Suprapubic skin (tissue), 4 donors: ENCODE measurements around the gene RHEX. TPM values are rescaled to one million over a fixed set of nuclear protein-coding genes. Genes with fewer than 3 reads are reported as not detected.

Experiments
- DNase-seq, 2 donors: peaks; one replicate each; pipeline ENCODE4 v3.0.0-alpha.2; 2019; ENCODE audit warnings: low spot score in 2 of 2
- H3K27ac ChIP-seq: fragments of 200-600 bp; sonication (generic); one replicate; pipeline ENCODE4 v1.5.1; 2019
- H3K27me3 ChIP-seq: fragments of 200-600 bp; sonication (generic); one replicate; pipeline ENCODE4 v1.5.1; 2019
- H3K36me3 ChIP-seq: fragments of 200-600 bp; sonication (generic); one replicate; pipeline ENCODE4 v1.5.1; 2019
- H3K4me1 ChIP-seq: fragments of 200-600 bp; sonication (generic); one replicate; pipeline ENCODE4 v1.5.1; 2019
- H3K4me3 ChIP-seq: fragments of 200-600 bp; sonication (generic); one replicate; pipeline ENCODE4 v1.5.1; 2019; ENCODE audit warnings: mild to moderate bottlenecking
- H3K9me3 ChIP-seq: fragments of 200-600 bp; sonication (generic); one replicate; pipeline ENCODE4 v1.5.1; 2019
- EP300 ChIP-seq: sonication (generic); formaldehyde crosslinking; IDR thresholded peaks from one replicate; pipeline ENCODE4 v1.6.1; 2017; ENCODE audit warnings: antibody characterized with exemption
- POLR2A ChIP-seq, 2 donors: fragments of 450-650 bp; IDR thresholded peaks; one replicate each; pipeline ENCODE4 v1.6.1; 2017; ENCODE audit warnings: antibody characterized with exemption in 2 of 2, mild to moderate bottlenecking in 2 of 2, moderate library complexity in 2 of 2
- POLR2AphosphoS5 ChIP-seq, 3 donors: sonication (generic); formaldehyde crosslinking; IDR thresholded peaks; one replicate each; pipeline ENCODE4 v1.6.1; 2017; ENCODE audit warnings: antibody characterized with exemption in 3 of 3
- WGBS: methylation state at CpG from one replicate; pipeline ENCODE4 v1.1.5; 2018; 5-methylcytosine and 5-hydroxymethylcytosine counted together
- total RNA-seq, 4 donors: library from RNA; depleted of rRNA; stranded (reverse); fragments of >200 nt; gene quantifications; one replicate each; pipeline ENCODE4 v1.1.0, GENCODE V29; 2016
- TF ChIP-seq, protein P1 (sequence below), 2 donors: fragments of 200-600 bp in 1 of 2; fragments of 450-650 bp in 1 of 2; sonication (generic) in 1 of 2; IDR thresholded peaks; one replicate each; pipeline ENCODE4 v1.5.1; 2016 to 2019; ENCODE audit warnings: antibody characterized with exemption in 2 of 2, mild to moderate bottlenecking in 1 of 2, moderate library complexity in 1 of 2

The RHEX gene
- total RNA-seq, 4 donors from 2014 or later, result 1.2 to 2.8 (median 1.2) TPM; not detected in 1

DNA sequence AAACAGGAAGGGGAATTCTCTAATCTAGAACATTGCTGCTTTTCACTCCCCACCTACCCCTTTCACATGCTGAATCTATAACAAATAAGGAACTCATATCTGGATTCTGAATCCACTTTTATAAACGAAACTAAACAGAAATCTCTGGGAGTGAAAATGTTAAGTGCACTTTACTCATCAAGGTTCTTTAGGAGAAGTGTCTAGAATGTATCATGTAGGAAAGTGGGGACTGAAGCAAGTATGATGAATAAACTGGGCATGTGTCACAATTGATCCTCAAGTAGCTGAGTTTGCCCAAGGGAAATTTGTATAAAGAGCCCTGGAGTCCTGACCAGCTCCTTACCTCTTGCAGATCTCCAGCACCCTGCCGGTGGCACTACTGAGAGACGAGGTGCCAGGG, 44.4 kb downstream of the RHEX start:
- Histone ChIP-seq H3K36me3 (no peaks in the 10 kb centered on the region), H3K4me1 (peaks cover 3% of the 10 kb centered on the region), H3K9me3 (no peaks in the 10 kb centered on the region), H3K27ac (no peak overlapping the region), H3K4me3 (no peak overlapping the region), H3K27me3 (no peaks in the 10 kb centered on the region)
- TF ChIP-seq POLR2A (IDR thresholded peaks at IDR 0.05) (no peak), POLR2AphosphoS5 (IDR thresholded peaks at IDR 0.05) (no peak), EP300 (no peak)
- TF ChIP-seq, protein P1, sequence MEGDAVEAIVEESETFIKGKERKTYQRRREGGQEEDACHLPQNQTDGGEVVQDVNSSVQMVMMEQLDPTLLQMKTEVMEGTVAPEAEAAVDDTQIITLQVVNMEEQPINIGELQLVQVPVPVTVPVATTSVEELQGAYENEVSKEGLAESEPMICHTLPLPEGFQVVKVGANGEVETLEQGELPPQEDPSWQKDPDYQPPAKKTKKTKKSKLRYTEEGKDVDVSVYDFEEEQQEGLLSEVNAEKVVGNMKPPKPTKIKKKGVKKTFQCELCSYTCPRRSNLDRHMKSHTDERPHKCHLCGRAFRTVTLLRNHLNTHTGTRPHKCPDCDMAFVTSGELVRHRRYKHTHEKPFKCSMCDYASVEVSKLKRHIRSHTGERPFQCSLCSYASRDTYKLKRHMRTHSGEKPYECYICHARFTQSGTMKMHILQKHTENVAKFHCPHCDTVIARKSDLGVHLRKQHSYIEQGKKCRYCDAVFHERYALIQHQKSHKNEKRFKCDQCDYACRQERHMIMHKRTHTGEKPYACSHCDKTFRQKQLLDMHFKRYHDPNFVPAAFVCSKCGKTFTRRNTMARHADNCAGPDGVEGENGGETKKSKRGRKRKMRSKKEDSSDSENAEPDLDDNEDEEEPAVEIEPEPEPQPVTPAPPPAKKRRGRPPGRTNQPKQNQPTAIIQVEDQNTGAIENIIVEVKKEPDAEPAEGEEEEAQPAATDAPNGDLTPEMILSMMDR (IDR thresholded peaks at IDR 0.05), result no peak
- DNase-seq, result no peak
- WGBS, result 72% methylated on average over 3 of the region's 3 CpGs

DNA sequence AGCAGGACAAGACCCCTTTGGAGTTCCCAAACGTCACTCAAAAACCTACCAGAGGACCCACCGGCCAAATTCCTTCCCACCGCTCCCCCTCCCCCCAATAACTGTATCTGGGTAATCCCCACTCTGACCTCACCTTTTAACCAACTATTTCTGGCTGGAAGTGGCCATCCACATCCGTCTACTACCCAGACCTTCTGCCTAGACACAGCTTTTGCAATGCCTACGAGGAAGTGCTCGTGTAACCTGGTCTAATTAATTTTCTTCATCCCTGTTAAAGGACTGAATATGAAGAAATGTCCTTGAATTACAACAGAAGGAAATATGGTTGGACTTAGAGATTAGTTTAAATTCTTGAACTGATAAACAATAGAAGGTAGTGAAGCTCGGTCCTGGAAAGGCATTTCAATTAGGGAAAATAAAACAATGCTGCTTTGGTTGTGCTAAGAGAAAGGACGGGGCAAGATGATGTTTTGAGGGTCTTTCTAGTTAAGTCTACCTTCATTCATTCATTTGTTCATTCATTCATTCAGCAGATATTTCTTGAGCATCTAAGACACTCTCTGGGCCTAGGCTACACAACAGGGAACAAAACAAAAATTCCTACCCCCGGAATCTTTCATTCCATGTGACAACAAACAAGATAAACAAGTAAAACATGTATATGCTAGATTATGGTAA, 45.4 kb downstream of the RHEX start:
- no peaks in the 10 kb centered on the region for H3K27me3 ChIP-seq
- no peaks in the 10 kb centered on the region for H3K9me3 ChIP-seq
- no peaks in the 10 kb centered on the region for H3K36me3 ChIP-seq
- no peak overlapping the region for H3K4me3 ChIP-seq
- peaks cover 3% of the 10 kb centered on the region for H3K4me1 ChIP-seq
- WGBS, result 82% methylated on average over 9 of the region's 9 CpGs
- TF ChIP-seq, protein P1 (IDR thresholded peaks at IDR 0.05), result no peak
- no peak for TF ChIP-seq POLR2A (IDR thresholded peaks at IDR 0.05)
- no peak for TF ChIP-seq EP300
- TF ChIP-seq POLR2AphosphoS5 (IDR thresholded peaks at IDR 0.05), result no peak
- no peak for DNase-seq
- H3K27ac ChIP-seq, result no peak overlapping the region

DNA sequence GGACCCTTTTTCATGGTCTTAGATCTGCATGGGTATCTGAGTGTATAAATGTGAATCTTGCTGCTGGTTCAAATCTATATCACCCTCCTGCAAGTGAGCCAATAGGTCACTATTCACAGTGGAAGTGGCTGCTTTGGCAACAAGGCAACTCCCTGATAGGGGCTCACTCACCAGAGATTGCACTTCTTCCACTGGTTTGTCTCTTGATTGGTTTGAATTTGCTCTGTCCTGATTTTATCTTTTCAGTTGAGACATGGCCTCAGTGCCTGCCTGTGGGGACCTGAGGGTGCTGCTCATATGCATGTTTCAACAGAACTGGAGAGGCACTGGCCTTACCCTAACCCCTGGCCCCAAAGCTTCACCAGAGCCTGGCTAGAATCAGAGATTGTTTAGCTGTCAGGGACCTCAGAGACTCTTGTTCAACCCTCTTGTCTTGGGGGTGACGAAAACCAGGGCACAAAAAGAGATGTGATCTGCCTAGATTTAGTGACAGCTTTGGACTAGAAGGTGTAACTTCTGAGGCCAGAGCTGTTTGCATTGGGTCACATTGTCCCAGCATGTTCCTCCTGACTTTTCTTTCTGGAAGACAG, 47.3 kb downstream of the RHEX start:
- no peak for DNase-seq
- TF ChIP-seq POLR2A (IDR thresholded peaks at IDR 0.05) (no peak), POLR2AphosphoS5 (IDR thresholded peaks at IDR 0.05) (no peak), EP300 (no peak)
- TF ChIP-seq, protein P1 (IDR thresholded peaks at IDR 0.05), result no peak
- Histone ChIP-seq H3K4me1 (peaks cover 3% of the 10 kb centered on the region), H3K9me3 (no peaks in the 10 kb centered on the region), H3K36me3 (no peaks in the 10 kb centered on the region), H3K4me3 (no peak overlapping the region), H3K27ac (no peak overlapping the region), H3K27me3 (no peaks in the 10 kb centered on the region)
- 89% methylated on average over 1 of the region's 1 CpG for WGBS

DNA sequence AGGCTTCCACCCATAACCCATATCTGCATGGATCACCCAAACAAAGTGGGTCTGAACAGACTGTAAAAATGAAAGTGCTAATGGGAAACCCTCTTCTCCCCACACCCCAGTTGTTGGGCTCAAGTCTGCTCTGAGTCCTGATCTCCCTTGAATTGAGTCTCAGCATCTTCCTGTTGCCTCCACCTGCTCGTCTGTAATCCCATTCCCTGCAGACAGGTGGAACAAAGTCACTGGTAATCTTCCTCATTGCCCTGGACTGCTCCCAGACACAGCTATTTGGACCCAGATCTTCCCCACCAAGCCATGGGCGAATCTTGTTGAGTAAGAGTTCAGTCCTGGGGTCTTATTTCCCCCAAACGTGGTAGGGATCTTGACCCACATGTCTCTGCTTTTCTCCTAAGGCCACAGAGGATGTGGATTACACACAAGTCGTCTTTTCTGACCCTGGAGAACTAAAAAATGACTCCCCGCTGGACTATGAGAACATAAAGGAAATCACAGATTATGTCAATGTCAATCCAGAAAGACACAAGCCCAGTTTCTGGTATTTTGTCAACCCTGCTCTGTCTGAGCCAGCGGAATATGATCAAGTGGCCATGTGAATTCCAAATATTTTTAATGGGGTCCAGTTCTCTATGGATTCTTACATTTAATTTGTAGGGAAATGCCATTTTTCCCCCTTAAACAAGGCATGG, 48.5 kb downstream of the RHEX start:
- WGBS, result 81% methylated on average over 6 of the region's 6 CpGs
- H3K4me3 ChIP-seq, result no peak overlapping the region
- peaks cover 6% of the 10 kb centered on the region for H3K4me1 ChIP-seq
- no peak for DNase-seq
- no peak for TF ChIP-seq POLR2AphosphoS5 (IDR thresholded peaks at IDR 0.05)
- TF ChIP-seq EP300, result no peak
- TF ChIP-seq, protein P1 (IDR thresholded peaks at IDR 0.05), result no peak
- TF ChIP-seq POLR2A (IDR thresholded peaks at IDR 0.05), result no peak
- no peaks in the 10 kb centered on the region for H3K27me3 ChIP-seq
- H3K36me3 ChIP-seq, result no peaks in the 10 kb centered on the region
- no peak overlapping the region for H3K27ac ChIP-seq
- no peaks in the 10 kb centered on the region for H3K9me3 ChIP-seq

DNA sequence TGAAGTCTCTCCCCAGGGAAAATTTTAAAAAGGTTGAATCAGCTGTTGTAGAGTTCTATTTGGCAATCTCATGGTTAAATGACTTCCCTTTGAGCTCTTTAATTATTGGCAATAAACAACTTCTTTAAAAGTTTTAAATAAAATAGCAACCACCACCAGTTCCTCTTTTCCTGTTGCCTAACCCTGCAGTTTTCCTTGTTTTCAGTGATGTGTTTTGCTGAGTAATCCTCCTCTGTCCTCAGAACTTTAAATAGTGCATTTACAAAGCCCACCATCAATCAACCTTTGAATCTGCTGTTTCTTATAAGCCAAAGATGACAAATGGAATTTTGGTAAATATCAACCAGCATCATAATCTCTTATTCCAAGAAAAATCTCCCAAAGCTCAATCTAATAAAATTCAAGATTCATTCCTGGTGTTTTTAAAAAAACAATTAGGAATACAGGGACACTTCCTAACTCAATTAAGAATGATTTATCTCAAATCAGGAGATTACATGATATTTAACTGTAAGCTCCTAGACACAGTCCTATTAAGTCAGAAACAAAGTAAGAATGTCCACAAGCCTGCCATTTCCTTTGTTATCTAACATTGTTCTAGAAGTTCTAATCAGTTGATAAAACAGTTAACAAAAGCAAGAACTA, 49.4 kb downstream of the RHEX start:
- no peaks in the 10 kb centered on the region for H3K36me3 ChIP-seq
- no peak overlapping the region for H3K27ac ChIP-seq
- peaks cover 8% of the 10 kb centered on the region for H3K4me1 ChIP-seq
- no peaks in the 10 kb centered on the region for H3K27me3 ChIP-seq
- no peaks in the 10 kb centered on the region for H3K9me3 ChIP-seq
- no peak for DNase-seq
- no peak overlapping the region for H3K4me3 ChIP-seq
- TF ChIP-seq POLR2A (IDR thresholded peaks at IDR 0.05) (no peak), POLR2AphosphoS5 (IDR thresholded peaks at IDR 0.05) (no peak), EP300 (no peak)
- TF ChIP-seq, protein P1 (IDR thresholded peaks at IDR 0.05), result no peak
